NB4 (cell line): Measurements from ENCODE around the gene KRT82.

Experiments
- MYC ChIP-seq: IDR thresholded peaks from 2 replicates; pipeline ENCODE4 v1.6.1; 2011; ENCODE audit warnings: low read depth, low read length
- POLR2A ChIP-seq: IDR thresholded peaks from 2 replicates; pipeline ENCODE4 v1.6.1; 2011; ENCODE audit warnings: mild to moderate bottlenecking; ENCODE audit not compliant: insufficient read length; ENCODE audit errors: extremely low read depth
- TF ChIP-seq, protein P1 (sequence below): IDR thresholded peaks from one replicate; pipeline ENCODE4 v1.5.1; 2012; ENCODE audit warnings: low read depth, low read length
- TF ChIP-seq, protein P2 (sequence below): IDR thresholded peaks from 2 replicates; pipeline ENCODE4 v1.6.1; 2011; ENCODE audit warnings: low read depth, low read length

DNA sequence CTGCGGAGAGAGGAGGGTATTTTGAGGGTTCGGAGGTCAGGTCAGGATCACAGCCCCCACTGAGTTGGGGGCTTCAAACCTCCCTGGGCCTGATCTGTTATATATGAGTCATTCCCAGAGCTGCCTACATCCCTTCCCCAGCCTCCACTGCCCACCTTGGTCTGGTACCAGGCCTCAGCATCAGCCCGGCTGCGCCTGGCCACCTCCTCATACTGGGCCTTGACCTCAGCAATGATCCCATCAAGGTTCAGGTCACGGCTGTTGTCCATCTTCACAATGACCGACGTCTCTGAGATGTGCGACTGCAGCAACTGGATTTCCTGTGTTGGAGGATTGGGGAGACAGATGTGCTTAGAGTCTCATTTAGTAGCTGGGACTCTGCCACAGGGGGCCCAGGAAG is 24.9 kb downstream of the KRT82 start:
- TF ChIP-seq, protein P1, sequence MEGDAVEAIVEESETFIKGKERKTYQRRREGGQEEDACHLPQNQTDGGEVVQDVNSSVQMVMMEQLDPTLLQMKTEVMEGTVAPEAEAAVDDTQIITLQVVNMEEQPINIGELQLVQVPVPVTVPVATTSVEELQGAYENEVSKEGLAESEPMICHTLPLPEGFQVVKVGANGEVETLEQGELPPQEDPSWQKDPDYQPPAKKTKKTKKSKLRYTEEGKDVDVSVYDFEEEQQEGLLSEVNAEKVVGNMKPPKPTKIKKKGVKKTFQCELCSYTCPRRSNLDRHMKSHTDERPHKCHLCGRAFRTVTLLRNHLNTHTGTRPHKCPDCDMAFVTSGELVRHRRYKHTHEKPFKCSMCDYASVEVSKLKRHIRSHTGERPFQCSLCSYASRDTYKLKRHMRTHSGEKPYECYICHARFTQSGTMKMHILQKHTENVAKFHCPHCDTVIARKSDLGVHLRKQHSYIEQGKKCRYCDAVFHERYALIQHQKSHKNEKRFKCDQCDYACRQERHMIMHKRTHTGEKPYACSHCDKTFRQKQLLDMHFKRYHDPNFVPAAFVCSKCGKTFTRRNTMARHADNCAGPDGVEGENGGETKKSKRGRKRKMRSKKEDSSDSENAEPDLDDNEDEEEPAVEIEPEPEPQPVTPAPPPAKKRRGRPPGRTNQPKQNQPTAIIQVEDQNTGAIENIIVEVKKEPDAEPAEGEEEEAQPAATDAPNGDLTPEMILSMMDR, result no peak
- TF ChIP-seq POLR2A (no peak), MYC (no peak)
- TF ChIP-seq, protein P2, sequence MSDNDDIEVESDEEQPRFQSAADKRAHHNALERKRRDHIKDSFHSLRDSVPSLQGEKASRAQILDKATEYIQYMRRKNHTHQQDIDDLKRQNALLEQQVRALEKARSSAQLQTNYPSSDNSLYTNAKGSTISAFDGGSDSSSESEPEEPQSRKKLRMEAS, result no peak
